ENCODE results near the gene HEPACAM2. TPM values are rescaled to one million over a fixed set of nuclear protein-coding genes. Genes with fewer than 3 reads are reported as not detected.

The HEPACAM2 gene
- total RNA-seq, 1 experiment from 2014 or later, result 2.1 TPM

DNA sequence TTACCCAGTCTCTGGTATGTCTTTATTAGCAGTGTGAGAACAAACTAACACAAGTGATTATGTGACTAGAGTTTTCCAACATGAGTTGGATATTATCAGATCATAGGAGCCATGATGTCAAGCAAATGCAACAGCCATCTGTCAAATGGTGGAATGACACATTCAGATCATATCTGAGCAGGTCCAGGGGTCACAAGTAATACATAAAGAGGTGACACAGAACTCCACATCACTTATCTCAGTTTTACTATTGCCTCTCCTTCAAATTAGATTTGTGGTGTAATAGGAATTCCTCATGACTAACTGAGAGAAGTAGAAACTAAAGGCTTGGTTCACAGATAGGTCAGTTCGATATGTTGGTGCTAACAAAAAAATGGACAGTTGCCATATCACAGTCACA is 65.9 kb downstream of the HEPACAM2 start:
- H3K27ac Mint-ChIP-seq (ENCODE audit: unreplicated experiment), result peak overlapping the region; percentile 19
- no peak overlapping the region for H3K4me3 Mint-ChIP-seq (ENCODE audit: unreplicated experiment)
- CTCF ChIA-PET, result no interaction called here
- peaks cover 14% of the 10 kb centered on the region for H3K4me1 Mint-ChIP-seq (ENCODE audit: low read depth, unreplicated experiment)
- intact Hi-C loops (cut with micrococcal nuclease; ENCODE audit: unreplicated experiment), result no loop called here
- H3K4me3 ChIP-seq (ENCODE audit: low read depth, low read length), result no peak overlapping the region
- TF ChIP-seq, protein P1, sequence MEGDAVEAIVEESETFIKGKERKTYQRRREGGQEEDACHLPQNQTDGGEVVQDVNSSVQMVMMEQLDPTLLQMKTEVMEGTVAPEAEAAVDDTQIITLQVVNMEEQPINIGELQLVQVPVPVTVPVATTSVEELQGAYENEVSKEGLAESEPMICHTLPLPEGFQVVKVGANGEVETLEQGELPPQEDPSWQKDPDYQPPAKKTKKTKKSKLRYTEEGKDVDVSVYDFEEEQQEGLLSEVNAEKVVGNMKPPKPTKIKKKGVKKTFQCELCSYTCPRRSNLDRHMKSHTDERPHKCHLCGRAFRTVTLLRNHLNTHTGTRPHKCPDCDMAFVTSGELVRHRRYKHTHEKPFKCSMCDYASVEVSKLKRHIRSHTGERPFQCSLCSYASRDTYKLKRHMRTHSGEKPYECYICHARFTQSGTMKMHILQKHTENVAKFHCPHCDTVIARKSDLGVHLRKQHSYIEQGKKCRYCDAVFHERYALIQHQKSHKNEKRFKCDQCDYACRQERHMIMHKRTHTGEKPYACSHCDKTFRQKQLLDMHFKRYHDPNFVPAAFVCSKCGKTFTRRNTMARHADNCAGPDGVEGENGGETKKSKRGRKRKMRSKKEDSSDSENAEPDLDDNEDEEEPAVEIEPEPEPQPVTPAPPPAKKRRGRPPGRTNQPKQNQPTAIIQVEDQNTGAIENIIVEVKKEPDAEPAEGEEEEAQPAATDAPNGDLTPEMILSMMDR (IDR thresholded peaks at IDR 0.05; ENCODE audit: insufficient read depth in 1 of 2, low read depth in 1 of 2, low read length in 1 of 2, severe bottlenecking in 1 of 2, unreplicated experiment in 1 of 2), result no peak
- no peaks in the 10 kb centered on the region for H3K27me3 ChIP-seq (replicated peaks; ENCODE audit: control insufficient read depth, insufficient read depth, low read length)
- H3K36me3 Mint-ChIP-seq (ENCODE audit: insufficient read depth, unreplicated experiment), result no peaks in the 10 kb centered on the region
- DNase-seq, result no peak
- no TSS peak for BruUV-seq (replicated peaks)
- POLR2A ChIA-PET, result no interaction called here
- H3K4me1 ChIP-seq, result peaks cover 18% of the 10 kb centered on the region
- H3K36me3 ChIP-seq (ENCODE audit: control insufficient read depth, insufficient read depth, low read length), result no peaks in the 10 kb centered on the region
- H3K9me3 Mint-ChIP-seq (ENCODE audit: unreplicated experiment), result peaks cover 11% of the 10 kb centered on the region
- peaks cover 10% of the 10 kb centered on the region; the same call in 1 of the 2 replicates for H3K9me3 ChIP-seq
- no peaks in the 10 kb centered on the region for H3K27me3 Mint-ChIP-seq (ENCODE audit: insufficient read depth, unreplicated experiment)

DNA sequence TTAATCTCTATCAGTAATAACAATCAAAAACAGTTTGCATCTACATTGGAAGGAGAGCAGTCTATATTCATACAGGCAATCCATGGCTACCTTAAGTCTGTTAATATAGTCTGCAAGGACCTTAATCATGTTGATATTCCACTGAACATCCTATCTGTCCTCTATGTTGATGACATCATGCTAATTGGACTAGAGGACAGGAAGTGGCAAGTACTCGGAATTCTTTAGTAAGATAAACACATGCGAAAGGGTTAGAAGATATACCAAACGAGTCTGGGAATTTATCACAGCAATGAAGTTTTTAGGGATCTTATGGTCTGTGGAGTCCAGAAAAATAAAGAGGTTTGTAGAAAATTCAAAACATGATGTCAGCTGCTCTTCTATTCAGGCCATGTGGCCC is 66.8 kb downstream of the HEPACAM2 start:
- Histone ChIP-seq H3K9me3 (peaks cover 10% of the 10 kb centered on the region; the same call in 1 of the 2 replicates), H3K4me1 (peaks cover 18% of the 10 kb centered on the region), H3K27me3 (replicated peaks; ENCODE audit: control insufficient read depth, insufficient read depth, low read length) (no peaks in the 10 kb centered on the region), H3K4me3 (ENCODE audit: low read depth, low read length) (no peak overlapping the region), H3K36me3 (ENCODE audit: control insufficient read depth, insufficient read depth, low read length) (no peaks in the 10 kb centered on the region)
- no peak for DNase-seq
- Mint-ChIP-seq H3K36me3 (ENCODE audit: insufficient read depth, unreplicated experiment) (no peaks in the 10 kb centered on the region), H3K4me3 (ENCODE audit: unreplicated experiment) (no peak overlapping the region), H3K4me1 (ENCODE audit: low read depth, unreplicated experiment) (peaks cover 14% of the 10 kb centered on the region), H3K27me3 (ENCODE audit: insufficient read depth, unreplicated experiment) (no peaks in the 10 kb centered on the region), H3K27ac (ENCODE audit: unreplicated experiment) (no peak overlapping the region), H3K9me3 (ENCODE audit: unreplicated experiment) (peaks cover 11% of the 10 kb centered on the region)
- POLR2A ChIA-PET, result no interaction called here
- BruUV-seq (replicated peaks), result no TSS peak
- TF ChIP-seq, protein P1 (IDR thresholded peaks at IDR 0.05; ENCODE audit: insufficient read depth in 1 of 2, low read depth in 1 of 2, low read length in 1 of 2, severe bottlenecking in 1 of 2, unreplicated experiment in 1 of 2), result no peak
- CTCF ChIA-PET, result no interaction called here
- intact Hi-C loops (cut with micrococcal nuclease; ENCODE audit: unreplicated experiment), result no loop called here

DNA sequence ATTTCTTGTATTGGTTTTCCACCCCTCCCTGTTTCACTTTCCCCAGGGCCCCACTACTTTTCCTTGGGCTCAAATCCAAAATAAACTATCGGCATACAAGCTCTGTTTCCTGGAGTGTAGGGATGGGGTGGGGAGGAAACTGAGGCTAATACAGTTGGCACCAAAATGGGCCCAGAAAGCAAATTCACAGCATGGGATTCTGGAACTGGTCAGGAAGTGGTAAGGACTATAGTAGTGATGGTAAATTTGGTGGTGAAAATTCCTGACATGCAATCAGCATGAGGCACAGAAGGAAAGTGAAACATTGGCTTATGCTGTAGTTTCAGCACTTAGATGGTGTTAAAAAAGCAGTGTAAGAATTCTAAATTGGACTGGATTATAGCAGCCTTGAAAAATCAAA is 69.4 kb downstream of the HEPACAM2 start:
- Mint-ChIP-seq H3K9me3 (ENCODE audit: unreplicated experiment) (no peaks in the 10 kb centered on the region), H3K27ac (ENCODE audit: unreplicated experiment) (no peak overlapping the region), H3K4me3 (ENCODE audit: unreplicated experiment) (no peak overlapping the region), H3K27me3 (ENCODE audit: insufficient read depth, unreplicated experiment) (no peaks in the 10 kb centered on the region), H3K36me3 (ENCODE audit: insufficient read depth, unreplicated experiment) (no peaks in the 10 kb centered on the region), H3K4me1 (ENCODE audit: low read depth, unreplicated experiment) (peaks cover 14% of the 10 kb centered on the region)
- H3K27me3 ChIP-seq (replicated peaks; ENCODE audit: control insufficient read depth, insufficient read depth, low read length), result no peaks in the 10 kb centered on the region
- H3K9me3 ChIP-seq, result peaks cover 4% of the 10 kb centered on the region; the same call in 1 of the 2 replicates
- no peak overlapping the region for H3K4me3 ChIP-seq (ENCODE audit: low read depth, low read length)
- intact Hi-C loops (cut with micrococcal nuclease; ENCODE audit: unreplicated experiment), result no loop called here
- TF ChIP-seq, protein P1 (IDR thresholded peaks at IDR 0.05; ENCODE audit: insufficient read depth in 1 of 2, low read depth in 1 of 2, low read length in 1 of 2, severe bottlenecking in 1 of 2, unreplicated experiment in 1 of 2), result no peak
- H3K36me3 ChIP-seq (ENCODE audit: control insufficient read depth, insufficient read depth, low read length), result no peaks in the 10 kb centered on the region
- DNase-seq, result no peak
- peaks cover 15% of the 10 kb centered on the region for H3K4me1 ChIP-seq
- no TSS peak for BruUV-seq (replicated peaks)
- ChIA-PET CTCF (no interaction called here), POLR2A (no interaction called here)
